ENCODE results near the gene OR1L8.
"Not testable (repeated sequence)": the region's sequence is repeated elsewhere in the genome, so short reads cannot be mapped to it uniquely, and the experiment has no call there.

The OR1L8 gene, protein sequence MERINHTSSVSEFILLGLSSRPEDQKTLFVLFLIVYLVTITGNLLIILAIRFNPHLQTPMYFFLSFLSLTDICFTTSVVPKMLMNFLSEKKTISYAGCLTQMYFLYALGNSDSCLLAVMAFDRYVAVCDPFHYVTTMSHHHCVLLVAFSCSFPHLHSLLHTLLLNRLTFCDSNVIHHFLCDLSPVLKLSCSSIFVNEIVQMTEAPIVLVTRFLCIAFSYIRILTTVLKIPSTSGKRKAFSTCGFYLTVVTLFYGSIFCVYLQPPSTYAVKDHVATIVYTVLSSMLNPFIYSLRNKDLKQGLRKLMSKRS

GRCh38 chr9:122583284-122583683 is at the start of gene OR1L8:
TSS of gene OR1L8 (minus strand) at chr9:122583384. CDS start at chr9:122568477, 14,907 bp downstream.
- TF ChIP-seq CTCF (IDR thresholded peaks at IDR 0.05): not testable (repeated sequence)

DNA sequence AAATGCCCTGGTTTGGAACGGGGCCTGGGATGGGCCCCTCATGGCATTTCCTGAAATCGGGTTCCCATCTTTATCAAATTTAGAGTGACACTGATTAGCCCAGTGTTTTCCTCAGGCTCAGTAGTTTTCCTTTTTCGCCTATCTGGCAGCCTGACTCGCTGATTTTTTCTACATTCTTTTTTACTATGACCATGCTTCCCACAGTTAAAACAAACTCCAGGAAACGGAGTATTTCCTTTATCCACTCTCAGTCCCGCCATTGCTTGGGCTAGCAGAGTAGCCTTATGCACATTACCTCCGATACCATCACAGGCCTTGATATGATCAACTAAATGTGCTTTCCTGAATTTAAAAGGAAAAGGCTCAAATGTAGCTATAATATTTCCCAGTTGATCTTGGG is 36.8 kb upstream of the OR1L8 start:
- TF ChIP-seq CTCF (IDR thresholded peaks at IDR 0.05): no peak

GRCh38 chr9:122614362-122614761 is 31.2 kb upstream of the OR1L8 start, which contains the start of gene OR1Q1:
TSS of gene OR1Q1 (plus strand) at chr9:122614738. CDS start at chr9:122614738, 0 bp downstream.
- TF ChIP-seq CTCF (IDR thresholded peaks at IDR 0.05): no peak

DNA sequence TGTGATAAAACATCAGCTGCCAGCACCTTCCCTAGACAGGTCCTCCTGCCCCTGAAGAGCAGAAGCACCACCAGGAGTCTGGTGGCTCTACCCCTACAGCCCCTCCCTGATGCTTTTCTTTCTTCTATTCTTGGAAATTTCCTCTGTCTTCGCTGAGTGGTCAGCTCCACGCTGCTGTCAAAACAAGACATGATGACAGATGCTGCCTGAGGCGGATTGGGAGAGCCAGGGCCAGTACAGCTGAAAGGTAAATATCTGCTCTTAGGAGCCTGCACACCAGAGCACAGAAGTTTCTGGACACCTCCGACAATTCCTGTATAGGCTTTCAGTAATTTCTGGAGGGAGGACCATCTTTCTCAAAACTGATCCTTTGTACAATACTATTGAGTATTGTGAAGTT is 26.6 kb upstream of the OR1L8 start:
- no peak for TF ChIP-seq CTCF (IDR thresholded peaks at IDR 0.05)

GRCh38 chr9:122606587-122606986 is 23.4 kb upstream of the OR1L8 start:
- TF ChIP-seq CTCF (IDR thresholded peaks at IDR 0.05): no peak

DNA sequence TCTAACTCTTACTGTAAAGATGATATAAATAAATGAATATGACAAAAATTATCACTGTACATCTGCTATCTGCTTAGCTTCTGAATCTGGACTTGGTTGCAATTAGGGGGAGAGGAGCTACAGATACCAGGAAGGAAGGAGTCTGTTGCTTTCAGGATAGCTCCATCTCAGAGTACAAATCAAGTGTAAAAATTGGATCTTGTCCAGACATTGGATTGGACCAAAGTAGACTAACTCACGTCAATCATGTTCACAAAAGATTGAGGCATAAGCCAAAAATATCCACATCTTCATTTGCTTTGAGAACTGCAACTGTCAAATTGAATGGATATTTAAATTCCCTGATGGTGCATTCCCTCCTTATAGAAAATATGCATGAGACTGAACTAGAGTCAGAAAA is 22.5 kb upstream of the OR1L8 start:
- no peak for TF ChIP-seq CTCF (IDR thresholded peaks at IDR 0.05)

DNA sequence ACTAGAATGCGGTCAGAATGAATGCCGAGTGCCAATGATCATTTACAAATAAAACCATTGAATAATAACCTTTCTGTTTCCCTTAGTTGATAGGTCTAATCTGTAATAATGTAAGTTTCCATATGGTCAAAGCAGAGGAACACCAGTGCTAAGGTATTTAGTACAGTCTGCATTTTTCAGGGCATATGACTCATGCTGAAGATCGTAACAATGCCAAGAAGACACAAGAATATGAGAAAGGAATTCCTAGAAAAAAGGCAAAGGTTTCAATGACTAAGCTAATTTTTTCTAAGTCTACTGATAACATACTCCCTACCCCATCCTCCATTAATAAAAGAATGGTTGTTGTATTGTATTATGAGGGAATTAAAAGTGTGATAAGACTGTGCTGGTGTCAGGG is 2.8 kb downstream of the OR1L8 start:
- TF ChIP-seq CTCF (IDR thresholded peaks at IDR 0.05): no peak

- no peak for TF ChIP-seq CTCF (IDR thresholded peaks at IDR 0.05)
Measured at GRCh38 chr9:122579874-122580273, 3.3 kb downstream of the OR1L8 start.

Data from LNCAP (cell line).